ENCODE results near the gene RBCK1.

RBCK1 gene

GRCh38 chr20:418858-419365, 10.8 kb downstream of the RBCK1 start:
- DNase-seq (ENCODE audit: low spot score), result no peak

DNA sequence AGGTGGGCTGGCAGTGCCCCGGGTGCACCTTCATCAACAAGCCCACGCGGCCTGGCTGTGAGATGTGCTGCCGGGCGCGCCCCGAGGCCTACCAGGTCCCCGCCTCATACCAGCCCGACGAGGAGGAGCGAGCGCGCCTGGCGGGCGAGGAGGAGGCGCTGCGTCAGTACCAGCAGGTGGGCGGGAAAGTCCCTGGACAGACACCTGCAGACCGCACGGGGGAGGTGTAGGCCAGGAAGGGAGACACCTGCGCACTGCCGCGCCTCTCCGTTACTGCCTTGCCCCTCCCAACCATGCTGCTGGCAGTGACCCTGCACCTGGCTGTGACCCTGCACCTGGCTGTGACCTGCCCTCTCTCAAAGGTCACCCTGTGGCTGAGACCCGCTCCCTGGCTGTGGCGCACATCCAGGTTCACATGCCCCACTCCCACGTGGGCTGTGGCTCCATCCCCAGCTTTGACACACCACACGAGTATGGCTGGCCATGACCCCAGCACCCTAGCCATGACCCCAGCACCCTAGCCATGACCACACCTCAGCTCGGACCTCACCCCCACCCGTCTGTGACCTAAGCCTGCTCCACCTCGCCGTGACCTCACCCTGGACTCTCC, 11.6 kb downstream of the RBCK1 start:
- DNase-seq (ENCODE audit: low spot score), result no peak

- DNase-seq (ENCODE audit: low spot score), result no peak
Measured at GRCh38 chr20:420166-420620, 12.1 kb downstream of the RBCK1 start.

DNA sequence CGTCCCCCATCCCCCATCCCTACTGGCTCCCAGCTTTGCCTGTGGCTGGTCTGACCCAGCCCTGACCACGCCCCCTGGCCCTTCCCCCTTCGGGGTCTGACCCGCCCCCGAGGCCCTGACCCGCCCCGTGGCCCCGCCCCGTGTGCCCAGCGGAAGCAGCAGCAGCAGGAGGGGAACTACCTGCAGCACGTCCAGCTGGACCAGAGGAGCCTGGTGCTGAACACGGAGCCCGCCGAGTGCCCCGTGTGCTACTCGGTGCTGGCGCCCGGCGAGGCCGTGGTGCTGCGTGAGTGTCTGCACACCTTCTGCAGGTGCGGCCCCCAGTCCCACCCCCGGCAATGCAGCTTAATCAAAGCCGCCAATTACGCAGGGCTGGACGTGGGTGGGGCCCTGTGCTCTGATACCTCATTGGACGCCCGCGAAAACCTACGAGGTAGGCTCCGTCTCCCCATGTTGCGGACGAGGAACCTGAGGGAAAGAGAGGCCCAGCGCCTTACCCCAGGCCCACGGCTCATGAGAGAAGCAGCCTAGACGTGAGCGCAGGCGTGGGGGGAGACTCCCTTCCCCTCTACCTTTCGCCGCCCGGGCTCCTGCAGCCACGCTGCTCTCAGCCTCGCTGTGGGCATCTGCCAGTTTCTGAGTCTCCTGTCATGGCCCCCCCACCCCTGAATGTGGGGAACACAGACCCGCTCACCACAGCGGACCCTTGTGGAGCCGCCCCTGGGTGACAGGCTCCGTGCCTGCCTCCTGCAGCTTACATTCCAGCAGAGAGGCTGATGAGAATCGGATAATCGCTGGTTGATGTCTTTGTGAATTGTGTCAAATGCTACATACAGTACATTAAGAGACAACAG, 12.8 kb downstream of the RBCK1 start:
- DNase-seq (ENCODE audit: low spot score), result no peak

- DNase-seq (ENCODE audit: low spot score), result no peak
Measured at GRCh38 chr20:421685-422250, 13.7 kb downstream of the RBCK1 start.

GRCh38 chr20:426566-426965, 18.5 kb downstream of the RBCK1 start:
- no peak for DNase-seq (ENCODE audit: low spot score)

DNA sequence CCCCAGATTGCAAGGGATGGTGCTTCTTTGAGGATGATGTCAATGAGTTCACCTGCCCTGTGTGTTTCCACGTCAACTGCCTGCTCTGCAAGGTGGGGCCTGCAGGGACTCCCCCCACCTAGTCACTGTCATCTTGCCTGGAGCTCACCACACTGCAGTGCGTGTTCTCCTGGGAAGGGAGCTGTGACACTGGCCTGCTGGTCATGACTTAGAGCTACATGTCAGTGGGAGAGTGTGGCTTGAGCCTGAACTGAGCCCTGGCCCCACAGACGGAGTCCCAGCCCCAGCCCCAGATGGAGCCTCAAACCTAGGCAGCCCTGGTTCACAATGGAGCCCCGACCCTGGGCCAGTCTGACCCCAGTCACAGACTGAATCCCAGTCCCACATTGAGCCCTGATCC, 19.3 kb downstream of the RBCK1 start:
- DNase-seq (ENCODE audit: low spot score), result no peak

DNA sequence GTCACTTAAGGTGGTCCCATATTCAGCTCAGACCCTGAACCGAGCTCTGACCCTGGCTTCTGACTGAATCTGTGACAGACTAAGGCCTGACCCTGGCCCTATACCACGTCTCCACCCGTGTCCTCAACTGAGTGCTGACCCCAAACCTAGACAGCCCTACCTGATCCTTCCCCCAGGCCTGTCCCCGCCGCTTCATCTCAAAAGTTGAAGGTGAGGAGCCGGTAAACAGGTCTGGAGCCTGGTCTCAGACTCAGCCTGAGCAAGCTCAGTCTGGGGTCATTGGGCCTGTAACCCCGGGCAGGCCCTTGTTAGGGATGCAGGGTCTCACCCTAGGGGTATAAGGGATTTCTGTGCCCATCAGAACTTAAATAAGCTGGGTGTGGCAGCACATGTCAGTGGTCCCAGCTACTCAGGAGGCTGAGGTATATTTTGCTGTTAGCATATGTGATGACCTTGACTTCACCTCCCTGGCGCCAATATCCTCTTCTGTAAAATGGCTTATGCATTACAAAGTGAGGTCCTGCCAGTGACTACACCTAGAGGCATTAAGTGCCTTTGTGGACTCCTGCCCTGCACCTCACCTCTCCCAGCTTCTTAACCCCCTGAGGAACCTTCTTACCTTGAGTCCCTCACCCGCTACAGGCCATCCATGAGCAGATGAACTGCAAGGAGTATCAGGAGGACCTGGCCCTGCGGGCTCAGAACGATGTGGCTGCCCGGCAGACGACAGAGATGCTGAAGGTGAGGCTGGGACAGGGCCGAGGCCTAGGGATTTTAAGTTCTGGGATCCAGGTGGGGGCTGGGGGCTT, 20.0 kb downstream of the RBCK1 start:
- DNase-seq (ENCODE audit: low spot score), result no peak

DNA sequence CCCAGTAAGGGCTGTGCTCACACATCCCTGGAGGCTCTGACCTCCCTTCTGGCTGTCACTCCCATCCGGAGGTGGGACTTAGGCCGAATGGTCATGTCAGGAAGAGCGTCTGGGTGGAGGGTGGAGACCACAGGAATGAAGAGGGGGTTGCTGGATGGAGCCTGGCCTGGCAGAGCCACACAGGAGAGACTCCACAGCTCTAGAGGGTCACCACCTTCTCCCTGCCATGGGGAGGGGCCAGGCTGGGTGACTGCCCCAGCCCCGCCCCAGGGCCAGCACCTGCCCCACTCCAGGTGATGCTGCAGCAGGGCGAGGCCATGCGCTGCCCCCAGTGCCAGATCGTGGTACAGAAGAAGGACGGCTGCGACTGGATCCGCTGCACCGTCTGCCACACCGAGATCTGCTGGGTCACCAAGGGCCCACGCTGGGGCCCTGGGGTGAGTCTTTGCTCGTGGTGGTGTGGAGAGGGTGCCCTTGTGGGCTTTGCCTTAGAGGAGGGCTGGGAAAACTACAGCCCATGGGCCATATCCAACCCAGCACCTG, 20.6 kb downstream of the RBCK1 start:
- DNase-seq (ENCODE audit: low spot score), result no peak

DNA sequence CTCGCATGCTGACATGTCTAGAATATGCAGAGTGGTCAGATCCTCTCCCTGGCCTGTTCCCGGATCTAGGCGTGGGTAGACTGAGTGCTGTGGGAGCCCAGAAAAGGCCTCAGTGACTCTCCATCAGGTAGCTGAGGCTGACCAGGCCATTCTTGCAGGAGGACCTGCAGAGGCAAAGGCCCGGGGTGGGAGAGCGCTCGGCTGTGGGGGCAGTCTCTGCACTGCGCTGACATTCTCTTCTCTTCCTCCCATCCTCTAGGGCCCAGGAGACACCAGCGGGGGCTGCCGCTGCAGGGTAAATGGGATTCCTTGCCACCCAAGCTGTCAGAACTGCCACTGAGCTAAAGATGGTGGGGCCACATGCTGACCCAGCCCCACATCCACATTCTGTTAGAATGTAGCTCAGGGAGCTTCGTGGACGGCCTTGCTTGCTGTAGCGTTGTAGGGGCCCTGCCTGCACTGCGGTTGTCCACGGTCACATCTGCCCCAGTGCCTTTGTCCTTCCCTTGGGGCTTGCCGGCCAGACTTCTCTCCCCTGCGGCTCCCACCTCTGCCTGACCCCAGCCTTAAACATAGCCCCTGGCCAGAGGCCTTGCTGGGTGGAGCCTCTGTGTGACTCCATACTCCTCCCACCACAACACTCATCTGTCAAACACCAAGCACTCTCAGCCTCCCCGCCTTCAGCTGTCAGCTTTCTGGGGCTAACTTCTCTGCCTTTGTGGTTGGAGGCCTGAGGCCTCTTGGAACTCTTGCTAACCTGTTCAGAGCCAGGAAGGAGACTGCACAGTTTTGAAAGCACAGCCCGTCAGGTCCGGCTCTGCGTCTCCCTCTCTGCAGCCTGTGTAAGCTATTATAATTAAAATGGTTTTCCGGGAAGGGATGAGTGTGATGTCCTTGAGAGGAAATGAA, 22.2 kb downstream of the RBCK1 start:
- no peak for DNase-seq (ENCODE audit: low spot score)

GRCh38 chr20:431012-431904, 23.2 kb downstream of the RBCK1 start:
- DNase-seq (ENCODE audit: low spot score), result peak; percentile 39

DNA sequence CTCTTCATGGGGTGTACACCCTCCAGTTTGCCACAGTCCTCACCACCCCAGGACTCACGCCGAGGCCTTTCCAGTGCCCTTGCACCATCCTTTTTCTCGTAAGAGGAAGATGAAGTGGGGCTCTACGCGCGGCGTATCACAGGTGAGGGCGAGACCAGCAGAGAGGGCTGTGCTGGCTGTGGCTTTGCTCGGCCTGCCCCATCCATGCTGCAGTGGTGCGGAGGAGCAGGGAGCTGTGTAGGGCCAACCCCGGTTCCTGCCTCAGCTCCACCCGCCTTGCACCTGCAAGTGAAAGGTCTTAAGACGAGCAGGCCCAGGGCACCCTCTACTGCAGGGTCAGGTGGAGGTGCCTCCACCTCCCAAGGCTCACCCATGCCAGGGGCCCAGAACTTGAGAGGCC, 24.1 kb downstream of the RBCK1 start:
- no peak for DNase-seq (ENCODE audit: low spot score)

DNA sequence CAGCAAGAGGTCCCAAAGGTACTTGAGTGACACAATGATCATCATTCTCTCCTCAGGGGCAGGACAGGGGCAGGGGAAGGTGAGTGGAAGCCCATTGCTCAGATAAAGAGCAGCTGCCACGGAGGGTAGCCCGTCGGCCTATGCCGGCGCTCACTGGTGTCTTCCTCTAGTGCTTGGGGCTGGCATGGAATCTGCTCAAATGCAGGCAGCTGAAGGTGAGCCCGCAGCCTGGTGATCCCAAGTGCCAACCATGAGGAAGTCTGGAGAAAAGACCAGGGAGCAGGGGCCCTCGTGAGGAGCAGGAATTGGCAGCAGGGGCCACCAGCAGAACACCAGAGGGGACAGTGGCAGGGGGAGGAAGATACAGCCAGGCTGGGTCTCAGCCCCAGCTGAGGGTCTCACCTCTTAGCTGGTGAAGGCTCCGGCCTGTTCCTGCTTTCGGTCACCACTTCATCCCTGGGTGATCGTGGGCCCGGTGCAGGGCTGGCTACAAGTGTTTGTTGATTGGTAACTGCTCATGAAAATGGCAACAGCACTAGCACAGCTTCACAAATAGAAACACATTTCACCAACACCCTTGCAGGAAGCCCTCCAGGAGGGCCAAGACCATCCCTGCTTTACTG, 24.7 kb downstream of the RBCK1 start:
- DNase-seq (ENCODE audit: low spot score), result no peak

GRCh38 chr20:433300-433975, 25.3 kb downstream of the RBCK1 start:
- peak; percentile 22 for DNase-seq (ENCODE audit: low spot score)

DNA sequence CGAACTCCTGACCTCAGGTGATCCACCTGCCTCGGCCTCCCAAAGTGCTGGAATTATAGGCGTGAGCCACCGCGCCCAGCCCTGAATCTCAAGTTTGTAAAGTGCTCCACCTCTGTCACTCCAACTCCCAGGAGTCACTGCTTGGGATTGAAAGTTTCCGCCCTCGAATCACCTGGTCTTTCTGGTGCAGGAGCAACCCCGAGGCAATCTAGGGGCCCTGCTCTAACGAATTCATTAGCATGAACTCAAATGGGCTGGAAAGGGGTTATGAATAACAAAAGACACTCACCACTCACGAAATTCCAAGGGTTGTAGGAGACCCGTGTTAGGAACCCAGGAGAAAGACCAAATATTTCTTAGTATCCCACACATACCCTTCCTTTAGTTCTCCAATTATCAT, 26.1 kb downstream of the RBCK1 start:
- DNase-seq (ENCODE audit: low spot score), result no peak

DNA sequence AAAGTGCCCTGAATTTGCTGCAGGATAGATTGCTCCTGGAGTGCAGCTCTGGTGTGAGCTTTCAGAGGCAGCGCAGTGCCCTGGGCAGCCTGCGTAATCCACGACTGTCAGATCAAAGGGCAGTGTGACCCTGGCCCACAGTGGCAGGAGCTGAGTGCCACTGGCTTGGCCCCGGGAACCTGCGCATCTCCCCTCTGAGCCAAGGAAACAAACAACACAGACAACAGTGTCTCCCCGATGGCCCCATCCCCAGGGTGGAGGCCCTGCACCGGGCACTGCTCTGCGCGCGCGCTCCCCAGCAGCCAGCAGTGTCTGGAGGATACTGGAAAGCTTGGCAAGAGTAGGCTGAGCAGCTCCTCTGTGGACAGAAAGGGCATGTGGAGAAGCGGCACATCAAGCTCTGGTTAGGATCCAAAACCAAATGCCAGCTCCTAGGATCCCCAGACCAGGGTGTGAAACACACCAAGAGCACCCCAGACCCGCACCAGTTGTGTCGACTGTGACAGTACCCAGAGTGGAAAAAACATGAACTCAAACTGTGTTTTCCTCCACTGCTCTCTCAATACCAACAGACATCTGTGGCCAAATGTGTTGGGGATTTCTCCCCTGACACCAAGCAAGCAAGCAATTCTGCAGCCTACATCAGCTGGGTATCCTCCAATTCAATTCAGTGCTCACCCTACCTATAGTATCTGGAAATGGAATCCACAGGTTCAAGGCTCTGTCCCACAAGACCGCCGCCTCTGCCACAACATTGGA, 26.7 kb downstream of the RBCK1 start:
- DNase-seq (ENCODE audit: low spot score), result no peak

- no peak for DNase-seq (ENCODE audit: low spot score)
Measured at GRCh38 chr20:435558-435957, 27.5 kb downstream of the RBCK1 start.

DNA sequence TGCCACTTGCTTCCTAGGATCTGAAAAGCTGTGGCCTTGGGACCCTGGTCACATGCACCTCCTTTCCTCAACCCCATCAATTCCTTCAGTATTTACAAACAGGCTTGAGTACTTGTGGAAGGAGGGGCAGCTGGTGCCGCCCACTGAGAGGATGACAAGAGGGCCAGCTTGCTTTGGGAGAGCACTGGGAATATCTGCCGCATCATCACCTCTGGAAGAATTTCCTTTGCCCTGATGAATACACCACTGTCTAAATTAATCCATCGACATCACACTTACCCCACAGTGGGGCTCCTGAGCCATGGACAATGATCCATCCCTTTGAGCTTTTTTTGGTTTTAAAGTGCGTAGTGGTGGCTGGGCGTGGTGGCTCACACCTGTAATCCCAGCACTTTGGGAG, 28.4 kb downstream of the RBCK1 start:
- no peak for DNase-seq (ENCODE audit: low spot score)
